Measurements from ENCODE around the gene ZFHX3. TPM values are rescaled to one million over a fixed set of nuclear protein-coding genes. Genes with fewer than 3 reads are reported as not detected.

Gene ZFHX3, protein sequence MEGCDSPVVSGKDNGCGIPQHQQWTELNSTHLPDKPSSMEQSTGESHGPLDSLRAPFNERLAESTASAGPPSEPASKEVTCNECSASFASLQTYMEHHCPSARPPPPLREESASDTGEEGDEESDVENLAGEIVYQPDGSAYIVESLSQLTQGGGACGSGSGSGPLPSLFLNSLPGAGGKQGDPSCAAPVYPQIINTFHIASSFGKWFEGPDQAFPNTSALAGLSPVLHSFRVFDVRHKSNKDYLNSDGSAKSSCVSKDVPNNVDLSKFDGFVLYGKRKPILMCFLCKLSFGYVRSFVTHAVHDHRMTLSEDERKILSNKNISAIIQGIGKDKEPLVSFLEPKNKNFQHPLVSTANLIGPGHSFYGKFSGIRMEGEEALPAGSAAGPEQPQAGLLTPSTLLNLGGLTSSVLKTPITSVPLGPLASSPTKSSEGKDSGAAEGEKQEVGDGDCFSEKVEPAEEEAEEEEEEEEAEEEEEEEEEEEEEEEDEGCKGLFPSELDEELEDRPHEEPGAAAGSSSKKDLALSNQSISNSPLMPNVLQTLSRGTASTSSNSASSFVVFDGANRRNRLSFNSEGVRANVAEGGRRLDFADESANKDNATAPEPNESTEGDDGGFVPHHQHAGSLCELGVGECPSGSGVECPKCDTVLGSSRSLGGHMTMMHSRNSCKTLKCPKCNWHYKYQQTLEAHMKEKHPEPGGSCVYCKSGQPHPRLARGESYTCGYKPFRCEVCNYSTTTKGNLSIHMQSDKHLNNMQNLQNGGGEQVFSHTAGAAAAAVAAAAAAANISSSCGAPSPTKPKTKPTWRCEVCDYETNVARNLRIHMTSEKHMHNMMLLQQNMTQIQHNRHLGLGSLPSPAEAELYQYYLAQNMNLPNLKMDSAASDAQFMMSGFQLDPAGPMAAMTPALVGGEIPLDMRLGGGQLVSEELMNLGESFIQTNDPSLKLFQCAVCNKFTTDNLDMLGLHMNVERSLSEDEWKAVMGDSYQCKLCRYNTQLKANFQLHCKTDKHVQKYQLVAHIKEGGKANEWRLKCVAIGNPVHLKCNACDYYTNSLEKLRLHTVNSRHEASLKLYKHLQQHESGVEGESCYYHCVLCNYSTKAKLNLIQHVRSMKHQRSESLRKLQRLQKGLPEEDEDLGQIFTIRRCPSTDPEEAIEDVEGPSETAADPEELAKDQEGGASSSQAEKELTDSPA (N-terminal part only)
- polyA plus RNA-seq (2011; rRNA removed) = 2.2 and 2.8 TPM in 2 replicates
- polyA minus RNA-seq (2011; rRNA and poly(A)+ RNA removed) = 9.6 and 13.8 TPM in 2 replicates

DNA sequence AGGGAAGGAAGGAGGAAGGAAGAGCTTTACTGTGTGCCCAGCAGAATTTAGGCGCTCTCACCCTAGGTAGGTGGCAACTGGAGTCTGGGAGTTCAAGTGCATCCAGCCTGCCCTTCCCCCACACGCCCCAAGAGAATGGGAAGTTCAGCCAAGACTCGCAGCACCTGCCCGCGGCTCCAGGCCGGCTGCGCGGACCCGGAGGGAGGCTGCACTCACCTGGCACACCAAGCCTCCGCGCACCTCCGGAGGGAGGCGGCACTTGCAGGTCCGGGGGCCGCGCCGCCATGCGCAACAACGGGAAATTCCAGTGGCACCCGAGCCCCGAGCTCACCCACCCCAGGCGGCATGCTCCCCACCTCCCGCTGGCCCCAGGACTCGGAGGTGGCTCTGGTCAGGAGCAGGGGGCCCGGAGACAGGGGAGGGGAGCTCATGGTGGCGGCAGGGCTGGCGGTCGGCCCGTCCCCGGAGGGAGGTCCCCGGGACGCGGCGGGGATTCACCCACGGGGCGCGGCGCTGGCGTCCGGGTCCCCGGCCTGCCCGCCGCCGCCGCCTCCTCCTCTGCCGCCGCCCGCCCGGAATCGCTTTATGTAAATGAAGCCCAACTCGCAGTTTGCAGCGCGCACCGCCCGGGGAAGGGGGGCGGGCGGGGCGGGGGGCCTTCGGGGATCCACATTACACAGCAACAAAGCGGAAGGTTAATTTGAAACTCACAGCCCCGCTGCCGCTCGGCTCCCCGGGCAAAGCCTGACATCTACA lies at the start of gene ZFHX3:
TSS of gene ZFHX3 (minus strand) at position 593 of the 756 bp plus-strand sequence. CDS start 87,983 bp downstream, outside the sequence.
- H3K27me3 ChIP-seq (ENCODE audit: control insufficient read depth, insufficient read depth, low read length) = no peaks in the 10 kb centered on the region
- TF ChIP-seq, protein P1, sequence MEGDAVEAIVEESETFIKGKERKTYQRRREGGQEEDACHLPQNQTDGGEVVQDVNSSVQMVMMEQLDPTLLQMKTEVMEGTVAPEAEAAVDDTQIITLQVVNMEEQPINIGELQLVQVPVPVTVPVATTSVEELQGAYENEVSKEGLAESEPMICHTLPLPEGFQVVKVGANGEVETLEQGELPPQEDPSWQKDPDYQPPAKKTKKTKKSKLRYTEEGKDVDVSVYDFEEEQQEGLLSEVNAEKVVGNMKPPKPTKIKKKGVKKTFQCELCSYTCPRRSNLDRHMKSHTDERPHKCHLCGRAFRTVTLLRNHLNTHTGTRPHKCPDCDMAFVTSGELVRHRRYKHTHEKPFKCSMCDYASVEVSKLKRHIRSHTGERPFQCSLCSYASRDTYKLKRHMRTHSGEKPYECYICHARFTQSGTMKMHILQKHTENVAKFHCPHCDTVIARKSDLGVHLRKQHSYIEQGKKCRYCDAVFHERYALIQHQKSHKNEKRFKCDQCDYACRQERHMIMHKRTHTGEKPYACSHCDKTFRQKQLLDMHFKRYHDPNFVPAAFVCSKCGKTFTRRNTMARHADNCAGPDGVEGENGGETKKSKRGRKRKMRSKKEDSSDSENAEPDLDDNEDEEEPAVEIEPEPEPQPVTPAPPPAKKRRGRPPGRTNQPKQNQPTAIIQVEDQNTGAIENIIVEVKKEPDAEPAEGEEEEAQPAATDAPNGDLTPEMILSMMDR (IDR thresholded peaks at IDR 0.05; ENCODE audit: insufficient read depth, low read depth, low read length) = 0 out of 2 replicates have a peak, but pooled peaks have one; percentile 9
- no peaks in the 10 kb centered on the region for H3K36me3 ChIP-seq (ENCODE audit: control insufficient read depth, insufficient read depth, low read length)
- CTCF ChIA-PET = interaction anchor here (0.8 to 1.3 kb wide), 3 partner anchors 24 to 215 kb away, joined by 3 to 4 read pairs (median 3); no protein-coding TSS in a partner anchor
- DNase-seq (ENCODE audit: low read depth) = no peak
- POLR2A ChIA-PET = interaction anchor here (0.6 to 1.3 kb wide), 4 partner anchors 116 to 167 kb away, joined by 3 to 21 read pairs (median 3); no protein-coding TSS in a partner anchor
- H3K4me3 ChIP-seq (ENCODE audit: low read depth, low read length) = peak within 1 kb of the TSS; percentile 79

DNA sequence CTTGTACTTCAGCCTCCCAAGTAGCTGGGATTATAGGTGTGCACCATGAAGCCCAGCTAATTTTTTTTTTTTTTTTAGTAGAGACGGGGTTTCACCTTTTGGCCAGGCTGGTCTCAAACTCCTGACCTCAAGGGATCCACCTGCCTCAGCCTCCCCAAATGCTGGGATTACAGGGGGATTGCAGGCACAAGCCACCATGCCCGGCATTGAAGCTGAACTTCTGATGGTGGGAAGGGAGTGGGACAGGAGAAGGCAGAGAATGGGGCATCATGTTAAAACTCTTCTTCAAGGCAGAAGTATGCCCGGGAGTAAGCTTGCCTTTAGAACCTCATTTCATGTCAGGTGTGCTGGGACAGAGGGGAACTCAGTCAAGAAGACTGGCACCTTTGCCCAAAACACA lies 48.6 kb upstream of the ZFHX3 start:
- POLR2A ChIA-PET = no interaction called here
- H3K27me3 ChIP-seq (ENCODE audit: control insufficient read depth, insufficient read depth, low read length) = 0 out of 2 replicates have a peak, but pooled peaks cover 2% of the 10 kb centered on the region
- DNase-seq (ENCODE audit: low read depth) = no peak
- H3K36me3 ChIP-seq (ENCODE audit: control insufficient read depth, insufficient read depth, low read length) = no peaks in the 10 kb centered on the region
- CTCF ChIA-PET = interaction anchor here (0.8 to 1.1 kb wide), 3 partner anchors 16 to 144 kb away, joined by 3 to 4 read pairs (median 3); no protein-coding TSS in a partner anchor
- TF ChIP-seq, protein P1 (IDR thresholded peaks at IDR 0.05; ENCODE audit: insufficient read depth, low read depth, low read length) = no peak
- H3K4me3 ChIP-seq (ENCODE audit: low read depth, low read length) = no peak overlapping the region

DNA sequence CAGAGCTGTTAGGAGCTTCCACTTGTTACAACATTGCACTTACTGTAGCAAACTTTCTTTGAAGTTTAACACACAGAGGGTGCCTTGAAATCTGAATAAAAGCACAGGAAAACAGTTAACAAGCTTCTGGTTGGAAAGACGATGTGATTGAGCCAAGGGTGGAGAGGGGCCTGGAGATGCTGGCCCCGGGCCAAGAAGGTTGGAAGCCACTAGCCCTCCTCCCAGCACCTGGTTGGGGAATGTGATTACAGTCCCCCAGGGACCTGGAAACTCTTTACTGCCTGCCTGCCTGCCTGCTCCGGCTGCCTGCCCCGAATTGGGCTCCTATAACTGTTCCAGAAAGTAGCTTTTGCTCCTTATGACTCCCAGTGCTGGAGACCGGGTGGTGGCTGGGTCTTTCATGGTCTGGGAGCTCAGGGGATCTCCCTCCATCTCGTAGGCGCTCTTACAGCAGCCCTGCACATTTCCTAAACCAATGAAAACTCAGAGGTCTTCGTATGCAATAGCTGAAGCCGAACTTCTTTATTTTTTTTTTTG lies 48.0 kb upstream of the ZFHX3 start:
- Histone ChIP-seq H3K27me3 (ENCODE audit: control insufficient read depth, insufficient read depth, low read length) (0 out of 2 replicates have a peak, but pooled peaks cover 2% of the 10 kb centered on the region), H3K4me3 (ENCODE audit: low read depth, low read length) (no peak overlapping the region), H3K36me3 (ENCODE audit: control insufficient read depth, insufficient read depth, low read length) (no peaks in the 10 kb centered on the region)
- POLR2A ChIA-PET = interaction anchor here (0.5 kb wide), 1 partner anchor 119 kb away, joined by 3 read pairs; no protein-coding TSS in a partner anchor
- TF ChIP-seq, protein P1 (IDR thresholded peaks at IDR 0.05; ENCODE audit: insufficient read depth, low read depth, low read length) = no peak
- no peak for DNase-seq (ENCODE audit: low read depth)
- CTCF ChIA-PET = interaction anchor here (0.6 to 1.4 kb wide), 5 partner anchors 10 to 144 kb away, joined by 3 to 4 read pairs (median 3); no protein-coding TSS in a partner anchor

DNA sequence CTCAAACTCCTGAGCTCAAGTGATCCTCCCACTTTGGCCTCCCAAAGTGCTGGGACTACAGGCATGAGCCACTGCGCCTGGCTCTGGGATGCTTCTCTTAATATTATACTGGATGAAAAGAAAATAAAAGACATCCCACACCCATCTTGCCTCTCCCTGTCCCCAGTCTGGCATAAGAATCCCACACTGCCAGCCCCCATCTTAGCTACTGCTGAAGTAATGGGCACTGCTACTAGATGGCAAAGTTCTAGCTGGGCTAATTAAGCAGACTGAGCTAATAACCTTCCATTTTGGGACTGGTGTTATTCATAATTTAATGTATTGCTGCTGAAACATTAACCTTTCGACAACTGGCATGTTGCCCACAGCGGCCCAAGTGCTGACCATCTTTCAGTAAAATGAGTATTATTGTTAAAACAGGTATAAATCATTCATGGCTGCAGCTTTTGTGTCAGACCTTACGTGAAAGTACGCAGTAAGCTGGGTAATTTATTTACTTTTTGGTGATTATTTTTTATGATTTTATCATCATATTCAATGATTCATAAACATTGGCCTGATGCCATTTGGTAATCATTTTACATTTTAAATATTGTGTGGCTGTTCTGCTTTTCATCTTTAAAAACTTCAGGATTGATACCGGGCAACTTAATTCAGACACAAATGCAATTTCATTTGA lies 47.4 kb upstream of the ZFHX3 start:
- Histone ChIP-seq H3K27me3 (ENCODE audit: control insufficient read depth, insufficient read depth, low read length) (0 out of 2 replicates have a peak, but pooled peaks cover 2% of the 10 kb centered on the region), H3K4me3 (ENCODE audit: low read depth, low read length) (no peak overlapping the region), H3K36me3 (ENCODE audit: control insufficient read depth, insufficient read depth, low read length) (no peaks in the 10 kb centered on the region)
- POLR2A ChIA-PET = interaction anchor here (0.5 kb wide), 1 partner anchor 118 kb away, joined by 3 read pairs; no protein-coding TSS in a partner anchor
- TF ChIP-seq, protein P1 (IDR thresholded peaks at IDR 0.05; ENCODE audit: insufficient read depth, low read depth, low read length) = no peak
- DNase-seq (ENCODE audit: low read depth) = no peak
- CTCF ChIA-PET = interaction anchor here (1.1 to 1.4 kb wide), 3 partner anchors 11 to 133 kb away, joined by 3 read pairs; no protein-coding TSS in a partner anchor
